Naive B cell (primary cell): Measurements from ENCODE around the gene AFAP1L1. TPM values are rescaled to one million over a fixed set of nuclear protein-coding genes. Genes with fewer than 3 reads are reported as not detected.

Experiments
- ATAC-seq, 2 donors: fragments of 150-1000 bp; cut with Tn5 transposase; 2 replicates each; pipeline ENCODE4 v1.10.0; 2021; ENCODE audit warnings: low read depth in 2 of 2, mild to moderate bottlenecking in 2 of 2, moderate library complexity in 2 of 2
- DNase-seq: peaks from one replicate; pipeline ENCODE4 v3.0.0; 2022
- H3K27ac Mint-ChIP-seq, 6 donors: one replicate each; pipeline ENCODE4 v1.8.0; 2020 to 2022; ENCODE audit warnings: mild to moderate bottlenecking in 6 of 6, mixed read lengths in 6 of 6, moderate library complexity in 5 of 6, inconsistent platforms in 2 of 6
- H3K27me3 Mint-ChIP-seq, 3 donors: one replicate each; pipeline ENCODE4 v1.8.0; 2021 to 2022; ENCODE audit warnings: mixed read lengths in 3 of 3, mild to moderate bottlenecking in 1 of 3
- H3K36me3 Mint-ChIP-seq, 2 donors: one replicate each; pipeline ENCODE4 v1.8.0; 2020 to 2022; ENCODE audit warnings: mixed read lengths in 2 of 2, inconsistent platforms in 1 of 2, mild to moderate bottlenecking in 1 of 2
- H3K4me1 Mint-ChIP-seq, 3 donors: one replicate each; pipeline ENCODE4 v1.8.0; 2020 to 2022; ENCODE audit warnings: mixed read lengths in 3 of 3, inconsistent platforms in 1 of 3, mild to moderate bottlenecking in 1 of 3, moderate library complexity in 1 of 3
- H3K4me3 Mint-ChIP-seq, 8 donors: one replicate each; pipeline ENCODE4 v1.8.0; 2020 to 2022; ENCODE audit warnings: mild to moderate bottlenecking in 8 of 8, mixed read lengths in 8 of 8, moderate library complexity in 8 of 8, inconsistent platforms in 2 of 8
- H3K9me3 Mint-ChIP-seq, 7 donors: one replicate each; pipeline ENCODE4 v1.8.0; 2020 to 2022; ENCODE audit warnings: mixed read lengths in 7 of 7, mild to moderate bottlenecking in 5 of 7, inconsistent platforms in 2 of 7, moderate library complexity in 1 of 7
- polyA plus RNA-seq, 6 donors: library from polyadenylated mRNA; unstranded; fragments of 300-500 nt; fragmentation: Illumina TruSeq; gene quantifications; one replicate each; pipeline ENCODE4 v1.2.3, GENCODE V29; 2021; ENCODE audit warnings: low read depth in 6 of 6

The AFAP1L1 gene
- polyA plus RNA-seq = under 1 TPM in 2 of 6 donors, not detected in 4; 0.27 to 0.31 TPM

DNA sequence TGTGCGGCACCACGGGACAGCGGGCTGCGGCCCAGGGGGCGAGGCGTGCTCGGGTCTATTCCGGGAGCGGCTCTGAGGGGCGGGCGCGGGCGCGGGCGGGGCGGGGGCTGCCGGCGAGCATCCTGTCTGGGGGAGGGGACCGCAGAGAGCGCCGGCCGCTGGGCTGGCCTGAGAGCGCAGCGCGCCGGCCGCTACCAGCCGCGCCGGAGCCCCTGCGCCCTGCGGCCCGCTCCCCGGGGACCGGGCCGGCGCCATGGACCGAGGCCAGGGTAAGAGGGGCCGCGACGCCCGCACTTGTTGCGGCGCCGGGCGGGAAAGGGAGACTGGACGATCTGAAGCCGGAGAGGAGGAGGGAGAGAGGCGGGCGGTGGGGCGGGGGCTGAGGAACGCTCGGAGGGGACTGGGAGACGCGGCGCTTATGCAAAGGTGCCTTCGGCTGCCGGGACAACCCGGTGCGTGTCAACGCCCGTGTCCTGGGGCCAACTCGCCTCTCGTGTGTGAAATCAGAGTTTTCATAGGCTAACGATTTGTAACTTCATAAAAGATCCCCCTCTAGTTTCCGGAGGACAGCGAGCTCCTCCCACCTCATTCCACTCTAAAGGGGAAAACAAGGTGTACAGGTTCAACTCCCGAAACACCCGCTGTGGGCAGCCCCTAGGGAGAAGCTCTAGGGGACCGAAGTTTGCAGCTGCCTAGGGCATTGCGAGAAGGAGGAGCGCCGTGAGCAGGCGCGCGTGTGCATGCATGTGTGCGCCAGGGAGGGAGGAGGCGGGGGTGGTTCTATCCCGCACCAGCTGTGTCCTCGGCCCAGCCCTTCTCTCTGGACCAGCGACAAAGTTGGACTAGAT, at the start of gene AFAP1L1:
Gene AFAP1L1, plus strand, starts transcription at position 144 of the 848 bp plus-strand sequence. Its CDS starts 110 bp downstream, at position 254.
- Mint-ChIP-seq H3K27me3 (peaks cover 40 to 61% (median 51%) of the 10 kb centered on the region in 3 donors), H3K4me3 (peak within 1 kb of the TSS; percentile 73 to 93 (median 89)), H3K4me1 (peaks cover 7 to 15% (median 14%) of the 10 kb centered on the region in 3 donors), H3K27ac (peak within 1 kb of the TSS in 2 of 6 donors; percentile 15 to 60), H3K9me3 (peaks cover 9 to 25% (median 21%) of the 10 kb centered on the region in 7 donors), H3K36me3 (peaks cover 14 to 24% of the 10 kb centered on the region in 2 donors)
- no peak for DNase-seq
- peak; percentile 56 to 60 for ATAC-seq

DNA sequence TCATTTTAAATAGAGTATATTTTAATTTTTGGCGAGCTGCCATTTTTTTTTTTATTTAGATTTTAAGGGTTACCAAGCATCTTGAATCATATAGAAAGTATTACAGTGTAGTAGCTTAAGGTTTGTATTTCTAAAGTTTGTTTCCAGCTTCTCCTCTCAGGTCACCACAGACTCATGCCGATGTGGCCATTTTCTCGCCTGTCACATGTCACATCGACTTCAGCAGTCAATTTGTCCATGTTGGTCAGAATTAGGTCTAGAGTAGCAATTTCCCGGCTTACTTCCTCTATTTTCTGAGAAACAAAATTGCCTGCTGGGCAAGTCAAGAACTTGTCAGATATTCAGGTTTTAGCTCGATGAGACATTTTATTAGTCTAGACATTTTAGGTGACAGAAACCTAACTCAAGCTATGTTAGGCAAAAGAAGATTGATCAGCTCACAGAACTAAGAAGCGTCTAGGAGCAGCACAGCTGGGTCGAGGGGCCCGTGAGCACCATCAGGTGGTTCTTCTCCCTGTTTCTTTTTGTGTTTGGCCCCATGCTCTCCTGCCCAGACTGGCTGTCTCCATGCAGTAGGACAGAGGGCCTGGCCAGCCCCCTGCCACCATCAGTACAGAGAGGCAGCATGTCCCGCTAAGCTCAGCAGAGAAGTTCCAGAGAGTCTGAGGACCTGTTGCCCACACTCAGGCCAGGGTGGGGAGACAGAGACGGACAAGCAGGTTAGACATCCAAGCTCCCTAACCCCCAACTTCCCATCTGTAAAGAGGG, 48.4 kb upstream of the AFAP1L1 start:
- Mint-ChIP-seq H3K27me3 (peaks cover 5 to 15% (median 9%) of the 10 kb centered on the region in 3 donors), H3K36me3 (no peaks in the 10 kb centered on the region), H3K4me1 (no peaks in the 10 kb centered on the region), H3K4me3 (no peak overlapping the region), H3K9me3 (no peaks in the 10 kb centered on the region), H3K27ac (no peak overlapping the region)
- ATAC-seq (no peak), DNase-seq (no peak)

DNA sequence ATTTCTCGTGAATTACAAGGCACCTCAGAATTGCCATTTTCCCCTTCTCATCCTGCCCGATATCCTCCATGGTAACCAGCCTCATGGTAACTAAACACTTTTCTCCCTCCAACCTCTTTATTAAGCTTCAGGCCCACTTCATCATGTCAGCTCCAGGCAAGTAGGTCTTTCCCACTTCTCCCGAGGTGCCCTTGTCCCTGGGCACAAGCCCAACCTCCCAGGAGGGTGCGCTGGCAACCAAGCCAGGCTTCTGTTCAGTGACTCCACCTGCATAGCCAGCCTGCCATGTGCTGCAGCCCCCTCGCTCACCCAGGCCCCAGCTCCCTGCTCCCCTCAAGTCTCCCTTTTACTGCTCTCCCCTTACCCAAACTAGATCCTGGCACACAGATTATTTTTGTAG, 47.4 kb upstream of the AFAP1L1 start:
- H3K36me3 Mint-ChIP-seq = no peaks in the 10 kb centered on the region
- ATAC-seq (no peak), DNase-seq (no peak)
- peaks cover 9 to 11% (median 11%) of the 10 kb centered on the region in 3 donors for H3K27me3 Mint-ChIP-seq
- no peak overlapping the region for H3K27ac Mint-ChIP-seq
- no peaks in the 10 kb centered on the region for H3K4me1 Mint-ChIP-seq
- no peak overlapping the region for H3K4me3 Mint-ChIP-seq
- no peaks in the 10 kb centered on the region for H3K9me3 Mint-ChIP-seq

DNA sequence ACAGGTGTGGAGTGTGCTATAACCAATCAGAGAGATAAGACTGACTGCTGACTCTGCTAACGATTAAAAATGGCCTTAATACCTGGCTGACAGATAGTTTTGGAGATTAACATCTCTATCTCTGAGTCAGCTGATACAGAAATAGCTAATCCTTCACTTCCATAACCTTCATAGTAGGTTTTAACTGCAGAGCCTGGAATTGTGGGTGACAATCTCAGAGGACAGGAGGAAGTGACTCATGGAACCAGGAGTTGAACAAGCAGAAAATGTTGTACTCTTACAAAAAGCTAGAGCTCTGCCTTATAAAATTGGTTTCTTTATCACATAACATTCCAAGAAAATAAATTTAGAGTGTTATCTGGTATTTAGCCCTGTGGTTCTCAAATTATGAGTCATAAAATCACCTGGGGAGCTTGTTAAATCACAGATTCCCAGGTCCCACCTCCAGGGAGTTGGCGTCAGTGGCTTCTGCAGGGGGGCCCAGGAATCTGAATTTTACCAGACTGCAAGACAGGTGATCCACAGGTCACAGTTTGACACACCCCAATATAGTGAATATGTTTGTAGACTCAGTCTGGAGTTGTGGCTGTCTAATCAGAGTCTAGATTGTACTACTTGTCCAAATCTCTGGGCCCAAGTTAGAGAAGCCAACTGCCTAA, 44.4 kb upstream of the AFAP1L1 start:
- Mint-ChIP-seq H3K36me3 (no peaks in the 10 kb centered on the region), H3K4me3 (no peak overlapping the region), H3K9me3 (no peaks in the 10 kb centered on the region), H3K4me1 (no peaks in the 10 kb centered on the region), H3K27ac (no peak overlapping the region), H3K27me3 (peaks cover 8 to 11% (median 11%) of the 10 kb centered on the region in 3 donors)
- ATAC-seq (no peak), DNase-seq (no peak)

DNA sequence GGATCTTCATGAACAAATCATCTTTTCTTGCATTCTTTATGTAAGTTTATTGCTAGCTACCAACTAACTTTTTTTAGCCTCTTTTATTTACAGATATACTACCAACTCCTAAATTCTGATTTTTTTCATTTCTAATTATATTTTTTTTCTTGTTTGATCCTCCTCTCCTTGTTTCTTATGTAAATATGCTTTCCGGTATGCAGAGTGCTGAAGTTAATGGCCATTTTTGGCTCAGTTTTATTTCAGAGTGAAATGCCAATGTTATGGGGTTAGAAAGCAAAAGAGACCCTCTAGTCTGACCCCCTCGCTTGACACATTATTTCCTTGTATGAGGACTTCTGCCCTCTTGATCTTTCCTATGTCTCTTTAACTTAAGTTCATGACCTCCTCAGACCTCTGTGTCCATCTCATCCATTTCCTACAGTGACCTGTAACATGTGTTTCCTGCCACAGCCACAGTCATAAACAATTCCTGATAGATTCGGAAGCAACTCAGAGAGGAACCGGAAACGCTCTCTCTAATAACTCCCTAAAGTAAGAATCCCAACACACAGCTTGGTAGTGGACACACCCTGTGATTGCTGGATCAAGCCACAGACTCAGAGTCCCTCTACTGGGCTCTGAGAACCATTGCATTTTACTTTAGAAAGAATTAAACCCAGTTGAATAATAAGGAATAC, 42.9 kb upstream of the AFAP1L1 start:
- no peaks in the 10 kb centered on the region for H3K36me3 Mint-ChIP-seq
- ATAC-seq (no peak), DNase-seq (no peak)
- H3K9me3 Mint-ChIP-seq = no peaks in the 10 kb centered on the region
- no peak overlapping the region for H3K27ac Mint-ChIP-seq
- no peak overlapping the region for H3K4me3 Mint-ChIP-seq
- H3K27me3 Mint-ChIP-seq = peaks cover 15 to 21% (median 19%) of the 10 kb centered on the region in 3 donors
- H3K4me1 Mint-ChIP-seq = no peaks in the 10 kb centered on the region

DNA sequence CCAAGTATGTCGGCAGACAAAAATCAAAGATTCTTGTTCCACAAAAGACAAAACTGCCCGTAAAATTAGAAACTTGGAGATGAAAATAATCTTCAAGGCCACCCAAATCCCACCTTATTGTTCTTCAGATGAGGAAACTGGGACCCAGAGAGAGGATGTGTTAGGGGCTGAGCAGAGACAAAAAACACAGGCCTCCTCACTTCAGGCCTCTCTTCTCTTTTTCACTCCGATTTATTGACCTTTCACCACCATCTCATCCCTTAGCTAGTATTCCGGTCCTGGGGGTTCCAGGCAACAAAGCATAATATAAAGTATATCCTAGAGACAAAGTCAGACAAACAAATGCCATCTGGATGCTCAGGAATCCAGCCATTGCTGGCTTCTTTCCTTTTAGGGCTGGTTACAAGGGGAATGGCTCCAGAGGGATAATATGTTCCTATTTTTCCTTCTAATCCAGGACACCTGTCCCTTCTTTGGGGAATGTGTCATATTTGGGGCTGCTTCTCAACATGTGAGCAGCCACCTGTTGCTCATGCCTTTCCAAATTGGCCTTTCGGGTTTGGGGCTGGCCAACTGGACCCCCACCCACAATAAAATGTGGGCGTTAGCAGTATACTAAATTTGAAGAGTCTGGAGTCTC, 42.2 kb upstream of the AFAP1L1 start:
- H3K36me3 Mint-ChIP-seq = no peaks in the 10 kb centered on the region
- no peak overlapping the region for H3K4me3 Mint-ChIP-seq
- H3K9me3 Mint-ChIP-seq = no peaks in the 10 kb centered on the region
- ATAC-seq (no peak), DNase-seq (no peak)
- peaks cover 18 to 25% (median 21%) of the 10 kb centered on the region in 3 donors for H3K27me3 Mint-ChIP-seq
- no peak overlapping the region for H3K27ac Mint-ChIP-seq
- H3K4me1 Mint-ChIP-seq = no peaks in the 10 kb centered on the region

DNA sequence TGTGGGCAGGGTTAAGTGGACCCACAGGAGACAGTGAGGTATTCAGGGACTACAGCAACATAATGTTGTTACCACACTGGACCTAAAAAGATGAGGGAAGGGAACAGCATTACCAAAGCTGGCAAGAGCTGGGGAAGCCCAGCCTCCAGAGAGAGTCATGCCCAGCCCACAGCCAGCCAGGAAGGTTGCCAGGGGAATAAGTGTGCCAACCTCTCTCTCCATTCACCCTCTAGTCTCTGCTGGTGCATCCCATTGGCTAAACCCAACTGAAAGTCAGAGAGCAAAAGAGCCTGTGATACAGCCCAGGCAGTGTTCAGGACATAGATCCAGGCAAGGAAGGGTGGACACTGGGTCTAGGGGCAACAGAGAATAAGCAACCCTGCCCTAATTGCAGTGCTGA, 35.8 kb upstream of the AFAP1L1 start:
- Mint-ChIP-seq H3K27ac (peak overlapping the region in 2 of 6 donors; percentile 27 to 67), H3K9me3 (peaks cover 0 to 1% (median 0%) of the 10 kb centered on the region in 7 donors), H3K27me3 (peaks cover 14 to 29% (median 15%) of the 10 kb centered on the region in 3 donors), H3K4me3 (no peak overlapping the region), H3K36me3 (no peaks in the 10 kb centered on the region), H3K4me1 (peaks cover 9 to 12% (median 12%) of the 10 kb centered on the region in 3 donors)
- ATAC-seq (no peak), DNase-seq (no peak)

DNA sequence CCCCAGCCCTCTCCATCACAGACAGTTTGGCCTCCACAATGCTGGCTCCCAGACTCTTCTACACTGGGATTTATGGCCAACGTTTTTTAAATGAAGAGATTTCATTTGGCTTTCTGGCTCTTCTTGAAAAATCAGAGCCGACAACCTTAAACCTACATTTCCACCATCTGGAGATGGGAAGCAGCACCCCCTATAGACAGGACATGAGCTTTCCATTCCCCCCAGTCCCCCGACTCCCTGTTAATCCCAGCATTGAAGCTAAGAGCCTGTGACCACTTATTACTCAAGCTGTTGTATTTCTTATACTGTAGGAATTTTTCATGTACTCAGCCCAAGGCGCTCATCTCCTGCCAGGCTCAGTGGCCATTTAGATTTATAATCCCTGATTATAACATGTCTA, 34.0 kb upstream of the AFAP1L1 start:
- ATAC-seq = no peak
- H3K27ac Mint-ChIP-seq = peak overlapping the region in 1 of 6 donors; percentile 31
- no peaks in the 10 kb centered on the region for H3K36me3 Mint-ChIP-seq
- H3K27me3 Mint-ChIP-seq = peaks cover 12 to 41% (median 14%) of the 10 kb centered on the region in 3 donors
- peaks cover 0 to 1% (median 0%) of the 10 kb centered on the region in 7 donors for H3K9me3 Mint-ChIP-seq
- H3K4me3 Mint-ChIP-seq = no peak overlapping the region
- DNase-seq = no peak
- peaks cover 12 to 20% (median 12%) of the 10 kb centered on the region in 3 donors for H3K4me1 Mint-ChIP-seq

DNA sequence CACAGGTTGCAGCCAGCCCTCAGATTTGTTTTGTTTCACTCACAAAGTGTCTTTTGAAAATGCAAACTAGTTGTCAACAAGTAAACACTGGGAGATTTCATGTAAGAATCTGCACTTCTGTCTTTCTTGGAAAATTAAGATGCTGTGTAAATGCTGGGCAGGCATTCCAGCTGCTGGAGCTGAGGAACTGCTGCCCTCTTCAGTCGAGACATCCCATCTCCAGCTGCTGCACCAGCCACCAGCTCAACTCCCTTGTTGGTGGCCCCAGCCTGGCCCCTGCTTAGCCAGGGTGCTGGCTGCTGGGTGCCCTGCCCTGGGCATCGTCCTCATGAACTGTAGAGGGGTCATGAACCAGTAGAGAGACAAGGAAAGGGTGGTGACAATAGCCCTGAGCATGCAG, 33.1 kb upstream of the AFAP1L1 start:
- no peak for ATAC-seq
- Mint-ChIP-seq H3K4me3 (peak overlapping the region in 1 of 8 donors; percentile 43), H3K36me3 (no peaks in the 10 kb centered on the region), H3K27ac (peak overlapping the region in 1 of 6 donors; percentile 21), H3K4me1 (peaks cover 12 to 20% (median 12%) of the 10 kb centered on the region in 3 donors), H3K27me3 (peaks cover 5 to 40% (median 6%) of the 10 kb centered on the region in 3 donors), H3K9me3 (peaks cover 0 to 1% (median 0%) of the 10 kb centered on the region in 7 donors)
- DNase-seq = no peak

DNA sequence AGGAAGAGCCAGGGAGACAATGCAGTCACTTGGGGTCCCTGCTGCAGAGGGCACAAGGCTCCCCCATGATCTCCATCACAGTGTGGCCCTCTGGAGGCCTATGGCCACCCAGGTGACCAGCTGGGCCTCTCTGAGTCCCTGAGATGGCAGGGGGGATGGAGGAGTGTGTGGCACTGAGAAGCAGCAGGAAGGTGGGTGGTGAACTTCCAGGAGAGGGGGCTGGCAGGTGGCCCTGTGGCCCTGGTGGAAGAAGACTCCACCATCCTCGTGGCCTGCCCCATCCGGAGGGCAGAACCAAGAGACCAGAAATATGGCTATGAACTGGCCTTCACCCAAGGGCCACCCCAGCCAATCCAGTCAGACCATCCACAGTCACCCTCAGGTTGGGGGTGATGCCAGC, 31.7 kb upstream of the AFAP1L1 start:
- Mint-ChIP-seq H3K9me3 (peaks cover 0 to 1% (median 0%) of the 10 kb centered on the region in 7 donors), H3K27me3 (peaks cover 1 to 34% (median 2%) of the 10 kb centered on the region in 3 donors), H3K36me3 (no peaks in the 10 kb centered on the region), H3K27ac (peak overlapping the region in 4 of 6 donors; percentile 19 to 96 (median 67)), H3K4me1 (peaks cover 12 to 20% (median 12%) of the 10 kb centered on the region in 3 donors), H3K4me3 (peak overlapping the region in 5 of 8 donors; percentile 65 to 88 (median 72))
- no peak for ATAC-seq
- no peak for DNase-seq

DNA sequence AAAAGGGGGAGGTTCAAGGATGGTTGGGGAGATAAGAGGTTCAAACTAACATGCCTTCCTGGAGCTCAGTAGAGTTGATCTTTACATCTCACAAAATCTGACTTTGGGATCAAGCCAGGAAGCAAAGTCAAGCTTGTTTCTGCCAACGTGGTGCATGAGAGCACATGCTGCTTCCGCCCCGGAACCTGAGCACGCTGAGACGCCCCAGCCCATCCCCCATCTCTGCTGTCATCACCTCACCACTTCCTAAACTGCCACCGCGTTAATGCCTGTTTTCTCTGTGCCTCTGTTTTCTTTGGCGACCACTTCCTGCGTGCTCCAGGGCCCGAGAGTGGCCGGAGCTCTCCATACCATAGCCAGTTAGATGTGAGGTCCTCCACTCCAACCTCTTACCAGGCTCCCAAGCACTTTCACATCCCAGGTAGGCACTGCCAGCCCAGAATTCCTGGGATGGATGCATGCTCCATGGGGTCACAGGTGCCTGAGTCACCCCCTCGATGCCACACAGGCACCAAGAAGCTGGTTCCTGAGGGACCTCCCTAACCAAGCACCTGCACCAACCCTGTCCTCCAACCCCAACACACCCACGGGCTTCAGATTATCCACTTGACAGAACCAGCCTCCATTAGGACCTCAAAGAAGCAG, 31.2 kb upstream of the AFAP1L1 start:
- Mint-ChIP-seq H3K4me1 (peaks cover 12 to 20% (median 12%) of the 10 kb centered on the region in 3 donors), H3K27ac (peak overlapping the region in 5 of 6 donors; percentile 44 to 96 (median 90)), H3K36me3 (no peaks in the 10 kb centered on the region), H3K27me3 (peaks cover 7 to 40% (median 8%) of the 10 kb centered on the region in 3 donors), H3K4me3 (peak overlapping the region in 7 of 8 donors; percentile 41 to 88 (median 67)), H3K9me3 (peaks cover 0 to 2% (median 0%) of the 10 kb centered on the region in 7 donors)
- DNase-seq (peak; percentile 55), ATAC-seq (peak; percentile 67 to 91)

DNA sequence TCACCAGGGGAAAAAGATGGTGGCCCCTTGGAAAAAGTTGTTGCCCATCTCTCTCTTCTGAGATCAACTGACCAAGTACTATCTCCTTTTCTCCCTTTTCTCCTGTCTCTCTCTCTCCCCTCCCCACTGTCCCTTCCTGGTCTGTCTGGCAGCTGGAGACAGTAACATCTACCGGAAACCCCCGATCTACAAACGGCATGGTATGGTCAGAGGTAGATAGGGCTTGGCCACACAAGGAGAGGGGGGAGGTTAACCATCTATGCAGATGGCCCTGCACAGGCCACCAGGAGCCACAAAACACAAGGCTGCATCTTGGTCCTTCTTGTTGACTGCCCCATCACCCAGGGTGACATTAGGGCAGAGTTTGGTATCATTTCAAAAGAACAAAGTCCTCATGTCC, 29.3 kb upstream of the AFAP1L1 start:
- peaks cover 12 to 20% (median 12%) of the 10 kb centered on the region in 3 donors for H3K4me1 Mint-ChIP-seq
- H3K9me3 Mint-ChIP-seq = peaks cover 0 to 8% (median 2%) of the 10 kb centered on the region in 7 donors
- H3K27ac Mint-ChIP-seq = peak overlapping the region in 1 of 6 donors; percentile 30
- no peak for ATAC-seq
- no peak for DNase-seq
- H3K36me3 Mint-ChIP-seq = no peaks in the 10 kb centered on the region
- H3K27me3 Mint-ChIP-seq = peaks cover 15 to 42% (median 18%) of the 10 kb centered on the region in 3 donors
- H3K4me3 Mint-ChIP-seq = no peak overlapping the region
